ENCODE results near the gene RGS10. TPM values are rescaled to one million over a fixed set of nuclear protein-coding genes. Genes with fewer than 3 reads are reported as not detected.

Gene RGS10
- total RNA-seq, 1 experiment from 2014 or later, result 10.6 TPM

DNA sequence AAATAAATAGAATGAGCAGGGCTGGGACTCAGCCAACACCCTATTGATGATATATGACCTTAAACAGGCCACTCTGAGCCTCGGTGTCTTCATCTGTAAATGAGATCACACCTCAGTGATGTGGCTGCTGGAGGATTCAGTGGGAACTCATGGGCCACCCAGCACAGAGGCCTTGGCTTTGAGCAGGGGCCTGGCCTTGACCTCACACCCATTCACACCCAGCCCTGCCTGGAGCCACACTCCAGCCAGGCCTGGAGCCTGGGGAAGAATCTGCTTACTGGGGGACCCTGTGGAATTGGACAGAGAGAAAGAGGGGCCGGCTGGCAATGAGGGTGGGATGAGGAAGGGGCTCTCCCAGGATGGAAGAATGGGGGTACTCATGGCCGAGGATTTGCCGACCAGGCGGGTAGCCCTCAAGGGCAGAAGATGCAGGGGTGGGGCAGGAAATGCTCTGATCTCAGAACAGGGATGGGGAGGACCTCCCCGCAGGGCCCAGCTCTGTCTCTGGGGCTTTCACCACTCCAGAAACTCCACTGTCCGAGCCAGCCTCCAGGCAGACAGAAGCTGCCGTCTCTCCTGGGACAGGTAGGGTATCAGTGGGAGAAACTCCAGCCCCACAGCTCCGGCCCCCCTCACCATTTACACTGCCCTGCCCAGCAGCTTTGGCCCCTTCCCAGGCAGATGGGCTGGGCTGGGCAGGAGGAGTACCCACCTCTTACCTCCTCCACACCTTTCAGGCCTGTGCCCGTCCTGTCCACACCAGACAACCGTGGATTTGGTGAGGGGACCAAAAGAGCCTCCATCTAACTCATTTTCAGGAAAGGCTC, 81.9 kb downstream of the RGS10 start:
- H3K56ac ChIP-seq (ENCODE audit: insufficient read length, low read depth, low read length), result no peak overlapping the region

More for the DNA sequence above, 81.9 kb downstream of the RGS10 start:
- Histone ChIP-seq H3K9me3 (ENCODE audit: control insufficient read depth, low read depth, low read length) (no peaks in the 10 kb centered on the region), H4K8ac (replicated peaks; ENCODE audit: insufficient read length, low read depth, low read length) (no peak overlapping the region), H3K14ac (ENCODE audit: insufficient read depth, low read length) (no peak overlapping the region), H3K4me1 (ENCODE audit: insufficient read depth, low read length) (no peaks in the 10 kb centered on the region), H3T11ph (ENCODE audit: low read length) (no peak overlapping the region), H2BK12ac (ENCODE audit: insufficient read length, low read depth, low read length) (no peak overlapping the region), H3K18ac (ENCODE audit: insufficient read length, low read depth, low read length) (no peak overlapping the region), H3K79me1 (ENCODE audit: insufficient read depth, low read depth, low read length, poor library complexity, severe bottlenecking) (no peaks in the 10 kb centered on the region), H2BK120ac (ENCODE audit: low read depth, low read length, poor library complexity, severe bottlenecking) (no peak overlapping the region), H3K4me2 (ENCODE audit: insufficient read depth, insufficient read length, low read length) (no peak overlapping the region), H2BK15ac (ENCODE audit: low read depth, low read length) (no peak overlapping the region), H3K79me2 (ENCODE audit: insufficient read depth, low read length) (no peaks in the 10 kb centered on the region), H4K20me1 (ENCODE audit: control insufficient read depth, insufficient read depth, insufficient read length) (no peaks in the 10 kb centered on the region), H3K23me2 (ENCODE audit: insufficient read length, low read depth, low read length, poor library complexity, severe bottlenecking) (no peaks in the 10 kb centered on the region), H2BK5ac (ENCODE audit: insufficient read length, low read length) (no peak overlapping the region), H3K9ac (ENCODE audit: extremely low read depth, insufficient read length, low read length) (no peak overlapping the region), H4K5ac (ENCODE audit: insufficient read length, low read depth, low read length) (no peak overlapping the region), H4K91ac (ENCODE audit: insufficient read length, low read depth, low read length) (no peak overlapping the region), H3K27me3 (ENCODE audit: insufficient read depth, low read length) (no peaks in the 10 kb centered on the region), H3K4ac (ENCODE audit: low read depth, low read length) (no peak overlapping the region), H2AK5ac (ENCODE audit: insufficient read length, low read length) (no peak overlapping the region), H3K23ac (ENCODE audit: insufficient read length, low read depth, low read length) (no peak overlapping the region), H2AFZ (ENCODE audit: low read length) (no peak overlapping the region), H3K27ac (ENCODE audit: insufficient read length, low read depth, low read length) (no peak overlapping the region), H2BK20ac (ENCODE audit: low read depth, low read length, poor library complexity, severe bottlenecking) (no peak overlapping the region)
- peaks cover 0 to 5% (median 2%) of the 10 kb centered on the region in 3 experiments; a peak in 4 of 7 replicates for H3K36me3 Mint-ChIP-seq (ENCODE audit: insufficient read depth in 1 of 3, low read depth in 3 of 3)
- no peak overlapping the region; a peak in 1 of 5 replicates for H3K4me3 Mint-ChIP-seq
- no peak for DNase-seq
- H3K27me3 Mint-ChIP-seq (ENCODE audit: low read depth), result peaks cover 33% of the 10 kb centered on the region
- no CpG with 5 or more reads among the region's 11 CpGs for WGBS (ENCODE audit: extremely low coverage, insufficient read length, low lambda C conversion rate)
- peaks cover 8 to 12% of the 10 kb centered on the region in 2 experiments for H3K9me3 Mint-ChIP-seq
- TF ChIP-seq, protein P1, sequence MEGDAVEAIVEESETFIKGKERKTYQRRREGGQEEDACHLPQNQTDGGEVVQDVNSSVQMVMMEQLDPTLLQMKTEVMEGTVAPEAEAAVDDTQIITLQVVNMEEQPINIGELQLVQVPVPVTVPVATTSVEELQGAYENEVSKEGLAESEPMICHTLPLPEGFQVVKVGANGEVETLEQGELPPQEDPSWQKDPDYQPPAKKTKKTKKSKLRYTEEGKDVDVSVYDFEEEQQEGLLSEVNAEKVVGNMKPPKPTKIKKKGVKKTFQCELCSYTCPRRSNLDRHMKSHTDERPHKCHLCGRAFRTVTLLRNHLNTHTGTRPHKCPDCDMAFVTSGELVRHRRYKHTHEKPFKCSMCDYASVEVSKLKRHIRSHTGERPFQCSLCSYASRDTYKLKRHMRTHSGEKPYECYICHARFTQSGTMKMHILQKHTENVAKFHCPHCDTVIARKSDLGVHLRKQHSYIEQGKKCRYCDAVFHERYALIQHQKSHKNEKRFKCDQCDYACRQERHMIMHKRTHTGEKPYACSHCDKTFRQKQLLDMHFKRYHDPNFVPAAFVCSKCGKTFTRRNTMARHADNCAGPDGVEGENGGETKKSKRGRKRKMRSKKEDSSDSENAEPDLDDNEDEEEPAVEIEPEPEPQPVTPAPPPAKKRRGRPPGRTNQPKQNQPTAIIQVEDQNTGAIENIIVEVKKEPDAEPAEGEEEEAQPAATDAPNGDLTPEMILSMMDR (conservative IDR thresholded peaks at IDR 0.05), result no peak
- H3K27ac Mint-ChIP-seq, result peak overlapping the region in 1 of 3 experiments; percentile 70; a peak in 1 of 7 replicates
- peaks cover 0 to 15% of the 10 kb centered on the region in 2 experiments; a peak in 2 of 4 replicates for H3K4me1 Mint-ChIP-seq
